WTC11 (cell line): Measurements from ENCODE around the gene BABAM2. TPM values are rescaled to one million over a fixed set of nuclear protein-coding genes. Genes with fewer than 3 reads are reported as not detected.

Experiments used
- ATAC-seq: fragments of 200-7000 bp; cut with Tn5 transposase; 2 replicates; pipeline ENCODE4 v1.10.0; 2021; ENCODE audit warnings: mild to moderate bottlenecking, moderate library complexity
- CTCF ChIA-PET: fragments of 300-600 bp; sonication (Branson Sonifier 250); formaldehyde crosslinking; loops from one replicate; lab custom pipeline; 2021; ENCODE audit warnings: antibody characterized with exemption; lab: Charles Lee
- POLR2A ChIA-PET: fragments of 350-600 bp; sonication (Branson Sonifier 250); formaldehyde crosslinking; loops from one replicate; lab custom pipeline; 2021; ENCODE audit warnings: antibody characterized with exemption; lab: Charles Lee
- DNase-seq: peaks from one replicate; pipeline ENCODE4 v3.0.0; 2021; ENCODE audit warnings: low spot score
- H3K27ac Mint-ChIP-seq: 2 replicates; pipeline ENCODE4 v1.8.0; 2021; ENCODE audit warnings: mixed read lengths
- H3K27me3 Mint-ChIP-seq: 2 replicates; pipeline ENCODE4 v1.8.0; 2021; ENCODE audit warnings: low read depth, mild to moderate bottlenecking, moderate library complexity, mixed read lengths
- H3K36me3 Mint-ChIP-seq: 2 replicates; pipeline ENCODE4 v1.8.0; 2021; ENCODE audit warnings: mixed read lengths
- H3K4me1 Mint-ChIP-seq: 2 replicates; pipeline ENCODE4 v1.8.0; 2022; ENCODE audit warnings: mixed read lengths
- H3K4me3 Mint-ChIP-seq: 2 replicates; pipeline ENCODE4 v1.8.0; 2021; ENCODE audit warnings: mild to moderate bottlenecking, moderate library complexity, mixed read lengths
- H3K9me3 Mint-ChIP-seq: 2 replicates; pipeline ENCODE4 v1.8.0; 2021; ENCODE audit warnings: mixed read lengths
- ATF3 ChIP-seq: sonication (generic); formaldehyde crosslinking; conservative IDR thresholded peaks from 2 replicates; pipeline ENCODE4 v1.8.1; 2022; ENCODE audit warnings: mild to moderate bottlenecking, missing genetic modification reagents
- CREM ChIP-seq: sonication (generic); formaldehyde crosslinking; IDR thresholded peaks from 2 replicates; pipeline ENCODE4 v1.8.1; 2022; ENCODE audit warnings: mild to moderate bottlenecking, missing genetic modification reagents, moderate library complexity
- CTCF ChIP-seq: fragments of 200-600 bp; IDR thresholded peaks from 2 replicates; pipeline ENCODE4 v1.8.0; 2022; ENCODE audit warnings: antibody characterized with exemption
- ERG ChIP-seq: fragments of 250-450 bp; sonication (Bioruptor Pico); IDR thresholded peaks from 2 replicates; pipeline ENCODE4 v1.8.0; 2021; ENCODE audit warnings: mild to moderate bottlenecking
- FOXJ3 ChIP-seq: sonication (generic); formaldehyde crosslinking; IDR thresholded peaks from 2 replicates; pipeline ENCODE4 v1.9.0; 2021; ENCODE audit warnings: missing genetic modification reagents, mild to moderate bottlenecking, borderline replicate concordance
- FOXP4 ChIP-seq: sonication (generic); formaldehyde crosslinking; IDR thresholded peaks from 2 replicates; pipeline ENCODE4 v1.8.0; 2022; ENCODE audit warnings: mild to moderate bottlenecking, missing genetic modification reagents
- IRF2 ChIP-seq: sonication (generic); formaldehyde crosslinking; IDR thresholded peaks from 2 replicates; pipeline ENCODE4 v1.8.0; 2022; ENCODE audit warnings: low read depth, missing genetic modification reagents, borderline replicate concordance
- MLX ChIP-seq: sonication (generic); formaldehyde crosslinking; IDR thresholded peaks from 2 replicates; pipeline ENCODE4 v1.8.1; 2023; ENCODE audit warnings: mild to moderate bottlenecking, missing genetic modification reagents, moderate library complexity
- NFATC4 ChIP-seq: fragments of 250-450 bp; sonication (Bioruptor Pico); IDR thresholded peaks from 2 replicates; pipeline ENCODE4 v1.9.0; 2021; ENCODE audit warnings: mild to moderate bottlenecking
- TP53 ChIP-seq: sonication (generic); formaldehyde crosslinking; IDR thresholded peaks from 2 replicates; pipeline ENCODE4 v1.8.1; 2023; ENCODE audit warnings: mild to moderate bottlenecking, missing genetic modification reagents
- USF1 ChIP-seq: sonication (generic); formaldehyde crosslinking; IDR thresholded peaks from 2 replicates; pipeline ENCODE4 v1.8.0; 2022; ENCODE audit warnings: mild to moderate bottlenecking, missing genetic modification reagents
- ZNF138 ChIP-seq: sonication (generic); formaldehyde crosslinking; conservative IDR thresholded peaks from 2 replicates; pipeline ENCODE4 v1.8.1; 2022; ENCODE audit warnings: mild to moderate bottlenecking, moderate library complexity, missing genetic modification reagents
- ZNF281 ChIP-seq: sonication (generic); formaldehyde crosslinking; IDR thresholded peaks from 2 replicates; pipeline ENCODE4 v1.8.0; 2023; ENCODE audit warnings: mild to moderate bottlenecking, missing genetic modification reagents
- ZNF423 ChIP-seq: fragments of 250-450 bp; sonication (Bioruptor Pico); IDR thresholded peaks from 2 replicates; pipeline ENCODE4 v2.1.2; 2022; ENCODE audit warnings: mild to moderate bottlenecking, moderate library complexity
- total RNA-seq: library from RNA; stranded (reverse); gene quantifications from 3 replicates; pipeline ENCODE4 v1.2.3, GENCODE V29; 2021

Gene BABAM2
- total RNA-seq, 1 experiment from 2014 or later, result 16.5 TPM

- TF ChIP-seq CTCF (no peak), ZNF138 (CRISPR knock-in tag) (no peak), IRF2 (CRISPR knock-in tag) (no peak)
Observed at GRCh38 chr2:28095622-28096021, 205.1 kb downstream of the BABAM2 start (continued).

GRCh38 chr2:28096421-28096820, 205.9 kb downstream of the BABAM2 start:
- ATAC-seq (no peak), DNase-seq (no peak)
- POLR2A ChIA-PET, result no interaction called here
- H3K4me1 Mint-ChIP-seq, result no peaks in the 10 kb centered on the region; the same call in 1 of the 2 replicates
- H3K4me3 Mint-ChIP-seq, result no peak overlapping the region
- no peaks in the 10 kb centered on the region for H3K9me3 Mint-ChIP-seq
- no peak overlapping the region for H3K27ac Mint-ChIP-seq
- no peak for TF ChIP-seq CREM (CRISPR knock-in tag)
- no peak for TF ChIP-seq NFATC4 (CRISPR knock-in tag)
- no peak for TF ChIP-seq ERG (CRISPR knock-in tag)
- no peak for TF ChIP-seq USF1
- TF ChIP-seq MLX (CRISPR knock-in tag), result no peak
- TF ChIP-seq FOXJ3, result no peak
- TF ChIP-seq TP53 (CRISPR knock-in tag), result no peak
- TF ChIP-seq ATF3, result no peak
- TF ChIP-seq FOXP4 (CRISPR knock-in tag), result no peak
- H3K27me3 Mint-ChIP-seq, result no peaks in the 10 kb centered on the region
- H3K36me3 Mint-ChIP-seq, result no peaks in the 10 kb centered on the region
- CTCF ChIA-PET, result interaction anchor here (0.6 kb wide), 1 partner anchor 162 kb away, joined by 3 read pairs; no protein-coding TSS in a partner anchor

GRCh38 chr2:28098501-28099225, 208.1 kb downstream of the BABAM2 start:
- Mint-ChIP-seq H3K4me3 (no peak overlapping the region), H3K36me3 (no peaks in the 10 kb centered on the region), H3K27me3 (no peaks in the 10 kb centered on the region), H3K27ac (no peak overlapping the region), H3K9me3 (no peaks in the 10 kb centered on the region), H3K4me1 (no peaks in the 10 kb centered on the region; the same call in 1 of the 2 replicates)
- ChIA-PET POLR2A (no interaction called here), CTCF (no interaction called here)
- DNase-seq (no peak), ATAC-seq (no peak)
- TF ChIP-seq USF1, result no peak
- TF ChIP-seq ZNF281 (CRISPR knock-in tag), result no peak
- no peak for TF ChIP-seq ZNF423
